NCI-H2196 (cell line): ENCODE measurements around the gene PRSS36.
"Not testable (repeated sequence)": the region's sequence is repeated elsewhere in the genome, so short reads cannot be mapped to it uniquely, and the experiment has no call there.

Experiments
- DNase-seq: peaks from one replicate; lab custom pipeline; 2025; ENCODE audit not compliant: unreplicated experiment; lab: John Stamatoyannopoulos, UW

Gene PRSS36

GRCh38 chr16:31149894-31150890 lies at the start of gene PRSS36:
Gene PRSS36, minus strand, starts transcription at chr16:31150066. Its CDS starts 31 bp downstream, at chr16:31150035.
- no peak for DNase-seq

DNA sequence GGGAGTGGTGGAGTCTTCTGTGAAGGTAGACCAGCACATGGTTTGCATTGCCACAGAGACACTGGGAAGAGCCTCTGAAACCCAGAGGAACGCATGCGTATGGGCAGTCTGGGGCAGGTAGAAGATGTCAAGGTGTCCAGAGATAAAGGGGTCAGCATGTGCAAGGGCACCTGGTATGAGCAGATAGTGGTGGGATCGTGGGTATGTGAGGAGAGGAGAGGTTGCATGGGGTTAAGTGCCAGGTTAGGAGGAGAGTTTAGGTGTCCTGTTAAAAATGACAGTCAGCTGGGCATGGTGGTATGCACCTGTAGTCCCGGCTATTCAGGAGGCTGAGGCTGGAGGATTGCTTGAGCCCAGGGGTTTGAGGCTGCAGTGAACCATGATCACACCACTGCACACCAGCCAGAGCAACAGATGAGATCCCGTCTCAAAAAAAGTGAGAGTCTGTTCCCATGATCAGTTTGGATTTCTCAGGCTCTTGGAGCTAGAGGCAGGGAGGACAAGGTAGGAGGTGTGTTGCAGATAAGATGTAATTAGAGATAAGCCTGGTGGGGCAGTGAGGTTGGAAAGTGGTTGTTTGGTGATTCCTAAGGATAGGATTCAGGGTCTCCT lies 49.7 kb upstream of the PRSS36 start:
- no peak for DNase-seq

GRCh38 chr16:31198207-31198882 lies 48.5 kb upstream of the PRSS36 start:
- no peak for DNase-seq

GRCh38 chr16:31196324-31197088 lies 46.6 kb upstream of the PRSS36 start:
- no peak for DNase-seq

GRCh38 chr16:31195861-31196260 lies 46.0 kb upstream of the PRSS36 start:
- not testable (repeated sequence) for DNase-seq

GRCh38 chr16:31194898-31195297 lies 45.0 kb upstream of the PRSS36 start:
- DNase-seq = no peak

GRCh38 chr16:31193874-31194273 lies 44.0 kb upstream of the PRSS36 start:
- DNase-seq = no peak

- no peak for DNase-seq
These were observed 43.2 kb upstream of the PRSS36 start for GRCh38 chr16:31192856-31193642.

DNA sequence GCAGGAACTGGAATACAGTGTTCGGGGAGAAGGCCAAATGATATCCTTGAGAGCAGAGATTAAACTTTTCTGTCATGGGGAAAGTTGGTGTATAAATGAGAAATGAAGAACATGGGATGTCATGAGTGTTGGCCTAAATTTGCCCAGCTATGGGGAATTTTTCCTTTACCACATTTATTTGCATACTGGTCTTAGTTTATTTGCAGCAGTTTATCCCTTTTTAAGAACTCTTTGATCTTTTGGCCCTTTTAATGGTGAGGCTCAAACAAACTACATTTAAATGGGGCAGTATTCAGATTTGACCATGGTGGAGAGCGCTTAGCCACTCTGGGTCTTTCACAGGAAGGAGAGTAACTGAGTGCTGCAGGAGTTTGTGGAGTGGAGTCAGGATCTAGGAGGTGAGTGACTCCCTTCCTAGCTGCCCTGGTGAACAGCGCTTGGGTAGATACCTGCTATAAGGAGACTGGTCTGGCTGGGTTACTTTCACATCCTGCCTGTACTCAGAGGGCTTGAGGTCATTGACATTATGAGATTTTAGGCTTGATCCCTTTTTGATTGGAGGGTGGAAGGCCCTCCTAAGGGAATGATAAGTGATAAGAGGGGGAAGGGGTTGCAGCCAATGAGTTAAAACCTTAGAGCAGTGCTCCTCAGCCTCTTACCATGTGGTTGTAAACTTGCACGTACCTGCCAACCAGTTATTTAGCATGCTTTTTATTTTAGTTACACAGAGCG lies 42.0 kb upstream of the PRSS36 start:
- DNase-seq = no peak

DNA sequence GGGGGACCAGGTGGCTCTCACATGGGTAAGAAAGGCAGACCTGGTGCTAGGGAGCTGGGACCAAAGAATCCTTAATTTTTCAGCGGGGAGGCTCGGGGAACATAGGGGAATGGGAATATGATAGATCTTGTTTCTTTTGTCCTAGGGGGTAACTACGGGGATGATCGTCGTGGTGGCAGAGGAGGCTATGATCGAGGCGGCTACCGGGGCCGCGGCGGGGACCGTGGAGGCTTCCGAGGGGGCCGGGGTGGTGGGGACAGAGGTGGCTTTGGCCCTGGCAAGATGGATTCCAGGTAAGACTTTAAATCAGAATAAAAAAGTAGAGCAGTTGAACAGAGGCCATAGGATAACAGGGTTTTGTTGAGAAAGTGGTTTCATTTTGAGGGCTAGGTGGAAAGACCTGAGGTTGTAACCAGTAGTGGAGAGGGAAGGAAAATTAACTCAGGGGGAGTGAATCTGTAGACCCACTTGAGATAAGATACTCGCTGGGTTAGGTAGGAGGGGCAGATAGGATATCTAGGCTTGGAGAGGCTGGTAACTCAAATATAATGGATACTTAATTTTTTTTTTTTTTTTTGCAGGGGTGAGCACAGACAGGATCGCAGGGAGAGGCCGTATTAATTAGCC lies 41.1 kb upstream of the PRSS36 start:
- no peak for DNase-seq

GRCh38 chr16:31190061-31190460 lies 40.2 kb upstream of the PRSS36 start:
- DNase-seq = no peak

DNA sequence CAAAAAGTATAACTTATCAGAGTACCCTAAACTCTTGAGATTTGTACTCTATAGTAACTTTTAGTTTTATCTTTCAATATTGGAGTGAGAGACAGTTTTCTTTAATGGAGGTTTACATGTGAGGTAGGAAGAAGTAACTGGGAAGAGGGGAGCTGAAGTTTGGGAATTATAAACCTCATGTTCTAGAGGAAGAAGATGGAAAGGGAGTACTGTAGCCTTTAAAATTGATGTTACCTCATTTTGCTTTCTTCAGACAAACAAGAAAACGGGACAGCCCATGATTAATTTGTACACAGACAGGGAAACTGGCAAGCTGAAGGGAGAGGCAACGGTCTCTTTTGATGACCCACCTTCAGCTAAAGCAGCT lies 39.5 kb upstream of the PRSS36 start:
- DNase-seq = no peak

DNA sequence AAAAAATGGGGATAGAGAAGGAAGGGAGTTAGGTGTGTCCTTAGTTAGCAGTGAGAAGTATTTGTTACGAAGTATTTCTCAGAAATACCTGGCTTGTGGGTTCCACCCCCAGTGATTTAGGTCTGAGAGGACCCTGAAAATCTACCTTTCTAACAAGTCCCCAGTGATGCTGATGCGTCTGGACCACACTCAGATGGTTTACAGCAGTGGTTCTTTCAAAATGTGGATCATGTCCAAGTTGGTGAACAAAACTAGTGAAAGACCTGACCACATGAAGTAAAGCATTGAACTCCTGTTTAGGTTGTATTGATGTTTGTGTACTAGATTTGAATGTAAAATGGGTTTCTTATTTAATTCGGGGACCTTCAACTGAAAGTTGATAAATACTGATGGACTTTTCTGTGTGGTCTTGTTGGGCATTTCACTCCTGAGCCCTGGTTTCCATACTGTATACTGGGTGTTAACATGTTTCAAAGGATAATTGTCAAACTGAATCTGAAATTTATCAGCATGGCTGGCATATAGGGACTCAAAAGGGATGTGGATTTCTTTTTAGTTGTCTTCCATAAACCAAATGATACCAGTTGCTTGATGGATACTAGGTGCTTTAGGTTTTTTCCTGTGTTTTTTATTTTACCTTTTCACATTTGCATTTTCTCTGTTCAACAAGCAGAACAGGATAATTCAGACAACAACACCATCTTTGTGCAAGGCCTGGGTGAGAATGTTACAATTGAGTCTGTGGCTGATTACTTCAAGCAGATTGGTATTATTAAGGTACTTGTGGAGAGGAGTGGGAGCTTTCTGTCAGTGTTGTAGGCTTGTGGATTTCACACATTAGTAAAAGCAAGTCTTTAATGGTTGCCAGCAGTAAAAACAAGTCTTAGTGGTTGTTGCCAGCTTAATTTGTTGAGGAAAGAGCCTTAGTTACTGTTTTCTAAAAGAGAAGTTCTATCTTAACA lies 38.9 kb upstream of the PRSS36 start:
- no peak for DNase-seq

GRCh38 chr16:31187808-31188189 lies 37.9 kb upstream of the PRSS36 start:
- no peak for DNase-seq

DNA sequence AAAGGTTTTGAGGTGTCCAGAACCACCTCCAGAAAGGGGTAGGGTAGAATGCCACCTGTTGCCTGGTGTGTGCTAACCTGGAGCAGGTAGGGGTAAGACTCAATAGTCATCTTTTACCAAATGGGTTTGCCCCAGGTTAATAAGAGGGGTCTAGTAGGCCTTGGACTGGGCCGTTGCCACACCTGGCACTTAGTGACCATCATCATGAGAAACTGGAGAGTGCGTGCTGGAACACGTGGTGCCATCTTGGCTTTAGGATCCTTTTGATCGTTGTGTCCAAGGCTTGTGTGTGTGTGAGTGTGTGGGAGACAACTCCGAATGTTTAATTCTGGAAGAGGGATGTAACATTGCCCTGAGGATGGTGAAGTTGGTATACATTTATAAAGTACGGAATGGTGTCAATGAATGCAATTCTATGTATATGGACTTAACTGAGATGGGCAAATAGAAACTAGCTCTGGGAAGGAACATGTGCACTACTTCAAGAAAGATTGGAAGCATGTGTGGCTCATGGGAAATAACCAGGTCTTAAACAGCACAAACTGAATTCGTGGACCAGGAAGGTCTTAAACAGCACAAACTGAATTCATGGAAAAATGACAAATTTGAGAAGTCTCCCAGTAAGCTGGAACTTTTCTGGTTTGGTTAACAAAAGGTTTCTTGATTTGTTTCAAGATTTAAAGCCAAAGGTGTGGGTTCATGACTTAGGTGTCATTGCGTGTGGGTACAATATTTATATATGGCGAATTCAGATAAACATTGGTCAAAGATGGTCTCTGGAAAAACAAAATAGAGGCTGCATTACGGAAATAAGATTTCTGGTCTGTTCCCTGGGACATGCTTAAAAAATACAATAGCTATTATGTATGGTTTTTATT lies 37.3 kb upstream of the PRSS36 start:
- no peak for DNase-seq

GRCh38 chr16:31186176-31186575 lies 36.3 kb upstream of the PRSS36 start:
- no peak for DNase-seq

DNA sequence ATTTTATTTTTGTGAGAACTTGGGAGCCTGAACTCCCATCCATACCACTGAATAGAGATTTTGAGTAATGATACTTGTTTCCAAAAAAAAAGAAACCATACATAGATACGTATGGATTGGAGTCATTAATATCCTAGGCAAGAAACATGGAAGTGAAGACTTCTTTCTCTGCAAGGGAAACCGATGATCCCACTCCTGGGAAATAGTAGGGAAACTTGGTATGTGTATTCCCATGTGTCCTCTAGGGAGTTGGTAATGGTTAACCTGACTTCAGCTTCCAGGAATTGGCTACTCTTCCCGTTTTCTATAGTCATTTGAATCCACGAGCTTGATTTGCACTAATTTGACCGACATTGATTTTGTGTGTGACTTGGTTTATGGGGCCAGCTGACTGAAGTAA lies 35.5 kb upstream of the PRSS36 start:
- DNase-seq = no peak
